ENCODE results near the gene CFAP54. TPM values are rescaled to one million over a fixed set of nuclear protein-coding genes. Genes with fewer than 3 reads are reported as not detected.

The CFAP54 gene
- total RNA-seq, 1 experiment from 2014 or later: 0.51 TPM

- peak; percentile 20 for DNase-seq (ENCODE audit: low read depth)
Measured at GRCh38 chr12:96751626-96752025, 262.2 kb downstream of the CFAP54 start.

GRCh38 chr12:96752211-96752610 is 262.8 kb downstream of the CFAP54 start:
- DNase-seq (ENCODE audit: low read depth): no peak

GRCh38 chr12:96766232-96766631 is 276.9 kb downstream of the CFAP54 start:
- DNase-seq (ENCODE audit: low read depth): peak; percentile 10

GRCh38 chr12:96769400-96769799 is 280.0 kb downstream of the CFAP54 start:
- DNase-seq (ENCODE audit: low read depth): no peak

- DNase-seq (ENCODE audit: low read depth): no peak
Measured at GRCh38 chr12:96770219-96771102, 281.1 kb downstream of the CFAP54 start.

- no peak for DNase-seq (ENCODE audit: low read depth)
Measured at GRCh38 chr12:96773031-96773430, 283.7 kb downstream of the CFAP54 start.

GRCh38 chr12:96774496-96775256 is 285.3 kb downstream of the CFAP54 start:
- peak; percentile 7 for DNase-seq (ENCODE audit: low read depth)

GRCh38 chr12:96776908-96777307 is 287.5 kb downstream of the CFAP54 start:
- no peak for DNase-seq (ENCODE audit: low read depth)

- DNase-seq (ENCODE audit: low read depth): no peak
Measured at GRCh38 chr12:96780330-96780729, 291.0 kb downstream of the CFAP54 start.

- no peak for DNase-seq (ENCODE audit: low read depth)
Measured at GRCh38 chr12:96786791-96787190, 297.4 kb downstream of the CFAP54 start.

- no peak for DNase-seq (ENCODE audit: low read depth)
Measured at GRCh38 chr12:96803969-96804368, 314.6 kb downstream of the CFAP54 start.

- no peak for DNase-seq (ENCODE audit: low read depth)
Measured at GRCh38 chr12:96806272-96806671, 316.9 kb downstream of the CFAP54 start.

- no peak for DNase-seq (ENCODE audit: low read depth)
Measured at GRCh38 chr12:96807741-96808140, 318.4 kb downstream of the CFAP54 start.

GRCh38 chr12:96808587-96808986 is 319.2 kb downstream of the CFAP54 start:
- DNase-seq (ENCODE audit: low read depth): no peak

- no peak for DNase-seq (ENCODE audit: low read depth)
Measured at GRCh38 chr12:96809522-96809921, 320.1 kb downstream of the CFAP54 start.

GRCh38 chr12:96810057-96810456 is 320.7 kb downstream of the CFAP54 start:
- DNase-seq (ENCODE audit: low read depth): no peak

- DNase-seq (ENCODE audit: low read depth): peak; percentile 9
Measured at GRCh38 chr12:96810477-96810876, 321.1 kb downstream of the CFAP54 start.

- DNase-seq (ENCODE audit: low read depth): peak; percentile 76
Measured at GRCh38 chr12:96811083-96811482, 321.7 kb downstream of the CFAP54 start.

GRCh38 chr12:96812153-96812552 is 322.8 kb downstream of the CFAP54 start:
- no peak for DNase-seq (ENCODE audit: low read depth)

- no peak for DNase-seq (ENCODE audit: low read depth)
Measured at GRCh38 chr12:96814200-96814599, 324.8 kb downstream of the CFAP54 start.

- no peak for DNase-seq (ENCODE audit: low read depth)
Measured at GRCh38 chr12:96821592-96821991, 332.2 kb downstream of the CFAP54 start.

GRCh38 chr12:96822641-96823040 is 333.3 kb downstream of the CFAP54 start:
- no peak for DNase-seq (ENCODE audit: low read depth)
